KMS-11 (cell line): ENCODE measurements around the gene TFCP2L1.

ENCODE experiments used
- H2AFZ ChIP-seq: fragments of 200-600 bp; sonication (generic); 2 replicates; pipeline ENCODE4 v1.6.1; 2016; ENCODE audit warnings: antibody characterized with exemption, mixed run types, low read depth
- H3K27ac ChIP-seq: fragments of 200-600 bp; sonication (generic); 2 replicates; pipeline ENCODE4 v1.6.1; 2016; ENCODE audit warnings: mild to moderate bottlenecking, mixed run types
- H3K27me3 ChIP-seq: fragments of 200-600 bp; sonication (generic); 2 replicates; pipeline ENCODE4 v1.6.1; 2017; ENCODE audit warnings: mild to moderate bottlenecking, low read depth, mixed run types, moderate library complexity; ENCODE audit not compliant: insufficient read depth
- H3K36me3 ChIP-seq: fragments of 200-600 bp; sonication (generic); 2 replicates; pipeline ENCODE4 v1.6.1; 2017; ENCODE audit warnings: mild to moderate bottlenecking, mixed run types; ENCODE audit not compliant: insufficient read depth
- H3K4me1 ChIP-seq: fragments of 200-600 bp; sonication (generic); 2 replicates; pipeline ENCODE4 v1.6.1; 2016; ENCODE audit warnings: mild to moderate bottlenecking, low read depth, mixed run types; ENCODE audit not compliant: poor library complexity, severe bottlenecking
- H3K4me2 ChIP-seq: fragments of 200-600 bp; sonication (generic); 2 replicates; pipeline ENCODE4 v1.7.0; 2016; ENCODE audit warnings: mild to moderate bottlenecking, mixed run types
- H3K4me3 ChIP-seq: fragments of 200-600 bp; sonication (generic); IDR thresholded peaks from 2 replicates; pipeline ENCODE4 v1.6.1; 2017; ENCODE audit warnings: low read depth, low read length, mixed read lengths; ENCODE audit not compliant: insufficient read depth
- H3K79me2 ChIP-seq: fragments of 200-600 bp; sonication (generic); 2 replicates; pipeline ENCODE4 v1.6.1; 2016; ENCODE audit warnings: low read depth, mixed run types; ENCODE audit not compliant: insufficient read depth
- H3K9ac ChIP-seq: fragments of 200-600 bp; sonication (generic); 2 replicates; pipeline ENCODE4 v1.6.1; 2016; ENCODE audit warnings: mild to moderate bottlenecking, mixed run types
- H4K20me1 ChIP-seq: fragments of 200-600 bp; sonication (generic); 2 replicates; pipeline ENCODE4 v1.6.1; 2016; ENCODE audit warnings: mild to moderate bottlenecking, mixed run types; ENCODE audit not compliant: insufficient read depth
- CTCF ChIP-seq: fragments of 200-600 bp; sonication (generic); conservative IDR thresholded peaks from 2 replicates; pipeline ENCODE4 v1.6.1; 2017; ENCODE audit warnings: low read depth, mild to moderate bottlenecking, antibody characterized with exemption, low read length, moderate library complexity, mixed read lengths

The TFCP2L1 gene

GRCh38 chr2:121297217-121297830, 12.3 kb upstream of the TFCP2L1 start:
- no peaks in the 10 kb centered on the region for H3K79me2 ChIP-seq
- no peak overlapping the region for H3K9ac ChIP-seq
- peak; percentile 43 for TF ChIP-seq CTCF
- no peak overlapping the region for H2AFZ ChIP-seq
- H3K27me3 ChIP-seq, result no peaks in the 10 kb centered on the region
- no peak overlapping the region for H3K4me3 ChIP-seq
- no peak overlapping the region for H3K4me2 ChIP-seq
- no peaks in the 10 kb centered on the region for H3K4me1 ChIP-seq
- H3K27ac ChIP-seq, result no peak overlapping the region
- no peaks in the 10 kb centered on the region for H3K36me3 ChIP-seq
- no peaks in the 10 kb centered on the region for H4K20me1 ChIP-seq

- H3K9ac ChIP-seq, result no peak overlapping the region
- no peak overlapping the region for H3K4me2 ChIP-seq
- no peaks in the 10 kb centered on the region for H3K4me1 ChIP-seq
- H3K4me3 ChIP-seq, result no peak overlapping the region
- TF ChIP-seq CTCF, result no peak
- no peaks in the 10 kb centered on the region for H4K20me1 ChIP-seq
- no peaks in the 10 kb centered on the region for H3K36me3 ChIP-seq
- H3K79me2 ChIP-seq, result no peaks in the 10 kb centered on the region
- no peak overlapping the region for H3K27ac ChIP-seq
- no peak overlapping the region for H2AFZ ChIP-seq
- H3K27me3 ChIP-seq, result no peaks in the 10 kb centered on the region
Observed at GRCh38 chr2:121295911-121296650, 11.1 kb upstream of the TFCP2L1 start.

- H3K27me3 ChIP-seq, result no peaks in the 10 kb centered on the region
- TF ChIP-seq CTCF, result no peak
- H2AFZ ChIP-seq, result no peak overlapping the region
- H3K36me3 ChIP-seq, result no peaks in the 10 kb centered on the region
- H3K4me2 ChIP-seq, result no peak overlapping the region
- no peaks in the 10 kb centered on the region for H4K20me1 ChIP-seq
- no peak overlapping the region for H3K4me3 ChIP-seq
- H3K27ac ChIP-seq, result no peak overlapping the region
- no peak overlapping the region for H3K9ac ChIP-seq
- H3K79me2 ChIP-seq, result no peaks in the 10 kb centered on the region
- no peaks in the 10 kb centered on the region for H3K4me1 ChIP-seq
Observed at GRCh38 chr2:121294881-121295840, 10.2 kb upstream of the TFCP2L1 start.

GRCh38 chr2:121293450-121294325, 8.7 kb upstream of the TFCP2L1 start:
- no peak overlapping the region for H3K27ac ChIP-seq
- no peak overlapping the region for H3K4me2 ChIP-seq
- H4K20me1 ChIP-seq, result no peaks in the 10 kb centered on the region
- no peaks in the 10 kb centered on the region for H3K36me3 ChIP-seq
- H3K4me1 ChIP-seq, result no peaks in the 10 kb centered on the region
- H3K9ac ChIP-seq, result no peak overlapping the region
- no peaks in the 10 kb centered on the region for H3K27me3 ChIP-seq
- H3K79me2 ChIP-seq, result no peaks in the 10 kb centered on the region
- no peak overlapping the region for H2AFZ ChIP-seq
- no peak overlapping the region for H3K4me3 ChIP-seq
- TF ChIP-seq CTCF, result no peak
